GM20000 (cell line): ENCODE measurements around the gene TRAK2.
"Not testable (repeated sequence)": the region's sequence is repeated elsewhere in the genome, so short reads cannot be mapped to it uniquely, and the experiment has no call there.

Source experiments
- DNase-seq: peaks from one replicate; pipeline ENCODE4 v3.0.0; 2012; ENCODE audit warnings: low spot score
- TF ChIP-seq, protein P1 (sequence below): IDR thresholded peaks from 2 replicates; pipeline ENCODE4 v1.5.1; 2012; ENCODE audit warnings: mild to moderate bottlenecking, control low read depth; ENCODE audit errors: extremely low read depth, missing control alignments

TRAK2 gene

GRCh38 chr2:201401815-201402214 lies 49.4 kb downstream of the TRAK2 start:
- DNase-seq = no peak

GRCh38 chr2:201396595-201396994 lies 54.7 kb downstream of the TRAK2 start:
- no peak for DNase-seq
- TF ChIP-seq, protein P1, sequence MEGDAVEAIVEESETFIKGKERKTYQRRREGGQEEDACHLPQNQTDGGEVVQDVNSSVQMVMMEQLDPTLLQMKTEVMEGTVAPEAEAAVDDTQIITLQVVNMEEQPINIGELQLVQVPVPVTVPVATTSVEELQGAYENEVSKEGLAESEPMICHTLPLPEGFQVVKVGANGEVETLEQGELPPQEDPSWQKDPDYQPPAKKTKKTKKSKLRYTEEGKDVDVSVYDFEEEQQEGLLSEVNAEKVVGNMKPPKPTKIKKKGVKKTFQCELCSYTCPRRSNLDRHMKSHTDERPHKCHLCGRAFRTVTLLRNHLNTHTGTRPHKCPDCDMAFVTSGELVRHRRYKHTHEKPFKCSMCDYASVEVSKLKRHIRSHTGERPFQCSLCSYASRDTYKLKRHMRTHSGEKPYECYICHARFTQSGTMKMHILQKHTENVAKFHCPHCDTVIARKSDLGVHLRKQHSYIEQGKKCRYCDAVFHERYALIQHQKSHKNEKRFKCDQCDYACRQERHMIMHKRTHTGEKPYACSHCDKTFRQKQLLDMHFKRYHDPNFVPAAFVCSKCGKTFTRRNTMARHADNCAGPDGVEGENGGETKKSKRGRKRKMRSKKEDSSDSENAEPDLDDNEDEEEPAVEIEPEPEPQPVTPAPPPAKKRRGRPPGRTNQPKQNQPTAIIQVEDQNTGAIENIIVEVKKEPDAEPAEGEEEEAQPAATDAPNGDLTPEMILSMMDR = no peak

More at GRCh38 chr2:201401815-201402214, 49.4 kb downstream of the TRAK2 start:
- TF ChIP-seq, protein P1 = no peak

- TF ChIP-seq, protein P1 = no peak
- DNase-seq = no peak
Observed at GRCh38 chr2:201383136-201383535, 68.1 kb downstream of the TRAK2 start.

GRCh38 chr2:201378496-201379397 lies 72.5 kb downstream of the TRAK2 start:
- DNase-seq = no peak
- TF ChIP-seq, protein P1 = no peak

DNA sequence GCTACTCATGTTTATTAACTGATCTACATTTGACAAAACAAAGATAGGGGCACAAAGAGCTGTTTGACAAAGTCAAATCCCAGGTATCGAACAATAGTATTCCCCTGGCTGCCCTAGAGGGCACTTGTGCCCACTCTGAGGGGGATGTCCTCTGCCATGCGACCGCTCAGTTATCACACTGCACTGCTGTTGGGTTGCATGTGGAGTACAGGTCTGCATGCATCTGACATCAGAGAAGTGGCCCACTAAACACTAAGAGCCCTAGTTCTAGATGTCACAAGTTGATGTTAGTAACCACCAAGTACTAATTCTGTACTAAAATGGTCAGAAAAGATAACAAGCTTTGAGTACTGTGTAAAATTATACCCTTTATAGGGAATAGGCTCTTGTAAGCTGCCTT lies 74.0 kb downstream of the TRAK2 start:
- no peak for DNase-seq
- TF ChIP-seq, protein P1 = no peak

- DNase-seq = no peak
- TF ChIP-seq, protein P1 = no peak
Observed at GRCh38 chr2:201369775-201370174, 81.5 kb downstream of the TRAK2 start.

- DNase-seq = not testable (repeated sequence)
Observed at GRCh38 chr2:201369318-201369717, 81.9 kb downstream of the TRAK2 start.

GRCh38 chr2:201366146-201366545 lies 85.1 kb downstream of the TRAK2 start:
- no peak for DNase-seq
- TF ChIP-seq, protein P1 = no peak
